ENCODE data around the gene PSTPIP2. TPM values are rescaled to one million over a fixed set of nuclear protein-coding genes. Genes with fewer than 3 reads are reported as not detected.

Gene PSTPIP2
- total and polyA plus RNA-seq, 2 of the 4 experiments (the other 2 are of a cell fraction) = 10.4 to 12.4 TPM

DNA sequence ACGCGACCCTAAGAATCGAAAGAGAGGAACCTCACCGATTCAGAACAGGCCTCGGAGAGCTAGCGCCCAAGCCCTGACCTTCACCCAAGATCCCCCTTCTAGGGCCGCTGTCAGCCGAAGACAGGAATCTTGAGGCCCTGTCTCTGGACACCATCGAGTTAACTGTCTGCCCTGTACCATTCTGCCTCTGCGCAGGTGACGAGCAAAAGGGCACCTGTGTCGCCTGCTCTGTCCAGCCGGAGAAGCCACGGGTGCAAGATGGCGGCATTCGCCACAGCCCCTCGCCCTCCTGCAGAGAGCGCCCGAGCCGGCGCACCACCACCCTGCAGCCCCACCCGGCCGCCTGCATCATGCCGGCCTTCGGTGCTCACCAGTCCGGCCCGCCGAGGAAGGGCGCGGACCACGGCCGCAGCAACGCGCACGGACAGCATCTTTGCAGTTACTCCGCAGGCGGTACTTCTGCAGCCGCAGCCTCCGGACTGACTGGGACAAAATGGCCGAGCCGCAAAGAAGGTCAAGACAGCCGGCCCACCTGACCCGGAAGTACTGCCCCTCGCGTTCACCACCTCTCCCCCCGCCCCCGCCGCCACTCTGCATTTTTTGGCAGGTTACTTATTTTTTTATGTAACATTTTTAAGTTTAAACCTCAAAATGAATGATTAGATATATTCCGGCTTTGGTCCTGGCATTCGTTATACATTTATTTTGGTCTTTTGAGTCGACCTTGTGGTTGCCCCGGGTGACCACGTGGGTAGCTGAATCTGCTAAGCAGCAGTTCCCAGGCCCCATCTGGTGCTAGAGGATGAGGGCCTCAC, 25.9 kb upstream of the PSTPIP2 start, which contains the start of gene ATP5F1A (continued):
- TF ChIP-seq, protein P1, sequence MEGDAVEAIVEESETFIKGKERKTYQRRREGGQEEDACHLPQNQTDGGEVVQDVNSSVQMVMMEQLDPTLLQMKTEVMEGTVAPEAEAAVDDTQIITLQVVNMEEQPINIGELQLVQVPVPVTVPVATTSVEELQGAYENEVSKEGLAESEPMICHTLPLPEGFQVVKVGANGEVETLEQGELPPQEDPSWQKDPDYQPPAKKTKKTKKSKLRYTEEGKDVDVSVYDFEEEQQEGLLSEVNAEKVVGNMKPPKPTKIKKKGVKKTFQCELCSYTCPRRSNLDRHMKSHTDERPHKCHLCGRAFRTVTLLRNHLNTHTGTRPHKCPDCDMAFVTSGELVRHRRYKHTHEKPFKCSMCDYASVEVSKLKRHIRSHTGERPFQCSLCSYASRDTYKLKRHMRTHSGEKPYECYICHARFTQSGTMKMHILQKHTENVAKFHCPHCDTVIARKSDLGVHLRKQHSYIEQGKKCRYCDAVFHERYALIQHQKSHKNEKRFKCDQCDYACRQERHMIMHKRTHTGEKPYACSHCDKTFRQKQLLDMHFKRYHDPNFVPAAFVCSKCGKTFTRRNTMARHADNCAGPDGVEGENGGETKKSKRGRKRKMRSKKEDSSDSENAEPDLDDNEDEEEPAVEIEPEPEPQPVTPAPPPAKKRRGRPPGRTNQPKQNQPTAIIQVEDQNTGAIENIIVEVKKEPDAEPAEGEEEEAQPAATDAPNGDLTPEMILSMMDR (conservative IDR thresholded peaks at IDR 0.05; ENCODE audit: low read depth, low read length) = 0 out of 2 replicates have a peak, but pooled peaks have one; percentile 5

DNA sequence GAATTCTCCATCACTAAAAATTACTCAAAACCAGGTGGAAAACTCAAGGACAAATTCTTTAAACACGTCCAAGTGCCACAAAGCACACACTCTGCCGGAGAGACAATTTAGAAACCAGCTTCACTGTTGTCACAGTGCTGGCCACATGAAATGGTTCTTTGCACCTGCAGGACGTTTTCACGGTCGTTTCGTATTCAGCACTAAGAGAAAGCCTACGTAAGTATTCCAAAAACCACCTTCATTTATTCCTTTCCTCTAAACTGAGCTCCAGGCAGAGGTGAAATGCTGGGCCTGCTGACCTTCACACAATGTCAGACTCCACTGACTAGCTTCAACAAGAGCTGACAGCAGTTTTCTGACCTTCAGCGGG, 25.4 kb upstream of the PSTPIP2 start:
- POLR2A ChIA-PET (ENCODE audit: unreplicated experiment) = no interaction called here
- 0% methylated on average over 6 of the region's 8 CpGs; no CpG with 5 or more reads in 1 of the 2 experiments for WGBS, 2 experiments (ENCODE audit: extremely low coverage in 2 of 2, insufficient read length in 1 of 2)
- TF ChIP-seq SMC3 (IDR thresholded peaks at IDR 0.05; ENCODE audit: low read depth, low read length) = no peak
- no peak for TF ChIP-seq RFX5 (IDR thresholded peaks at IDR 0.05; ENCODE audit: low read depth, low read length)
- no peak for TF ChIP-seq MAFK (IDR thresholded peaks at IDR 0.05; ENCODE audit: low read depth, low read length)
- TF ChIP-seq CHD1 (IDR thresholded peaks at IDR 0.05; ENCODE audit: low read depth, low read length) = no peak
- no peak for TF ChIP-seq FOS (IDR thresholded peaks at IDR 0.05; ENCODE audit: low read depth, low read length)
- TF ChIP-seq POLR2A (IDR thresholded peaks at IDR 0.05; ENCODE audit: low read depth, low read length) = no peak
- TF ChIP-seq NFE2L2 (IDR thresholded peaks at IDR 0.05; ENCODE audit: low read depth, low read length) = no peak
- TF ChIP-seq MAZ (IDR thresholded peaks at IDR 0.05; ENCODE audit: borderline replicate concordance, low read depth, low read length) = no peak
- TF ChIP-seq BHLHE40 (IDR thresholded peaks at IDR 0.05; ENCODE audit: low read depth, low read length) = no peak
- TF ChIP-seq, protein P2, sequence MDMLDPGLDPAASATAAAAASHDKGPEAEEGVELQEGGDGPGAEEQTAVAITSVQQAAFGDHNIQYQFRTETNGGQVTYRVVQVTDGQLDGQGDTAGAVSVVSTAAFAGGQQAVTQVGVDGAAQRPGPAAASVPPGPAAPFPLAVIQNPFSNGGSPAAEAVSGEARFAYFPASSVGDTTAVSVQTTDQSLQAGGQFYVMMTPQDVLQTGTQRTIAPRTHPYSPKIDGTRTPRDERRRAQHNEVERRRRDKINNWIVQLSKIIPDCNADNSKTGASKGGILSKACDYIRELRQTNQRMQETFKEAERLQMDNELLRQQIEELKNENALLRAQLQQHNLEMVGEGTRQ (IDR thresholded peaks at IDR 0.05; ENCODE audit: low read depth, low read length) = no peak
- no peak for TF ChIP-seq MXI1 (IDR thresholded peaks at IDR 0.05; ENCODE audit: borderline replicate concordance, low read depth, low read length)
- TF ChIP-seq RAD21 (IDR thresholded peaks at IDR 0.05; ENCODE audit: low read length) = no peak
- TF ChIP-seq CEBPB (IDR thresholded peaks at IDR 0.05; ENCODE audit: low read depth, low read length) = no peak

More for the DNA sequence above, 25.4 kb upstream of the PSTPIP2 start:
- DNase-seq = no peak
- Histone ChIP-seq H3K79me1 (ENCODE audit: low read depth in 1 of 2, low read length in 2 of 2) (peaks cover 12 to 20% of the 10 kb centered on the region in 2 experiments), H2BK15ac (ENCODE audit: low read depth, low read length) (no peak overlapping the region), H2AFZ (replicated peaks; ENCODE audit: low read length, poor library complexity) (peak overlapping the region; percentile 94), H2BK5ac (ENCODE audit: low read depth, low read length, poor library complexity, severe bottlenecking) (peak overlapping the region; percentile 89), H4K20me1 (ENCODE audit: insufficient read depth, low read length) (peaks cover 33% of the 10 kb centered on the region), H3K4me3 (ENCODE audit: insufficient read depth, low read depth, low read length) (peak overlapping the region; percentile 91), H3K56ac (ENCODE audit: extremely low read depth, insufficient read depth, low read length) (peak overlapping the region; percentile 92), H3K4ac (ENCODE audit: low read depth, low read length) (peak overlapping the region; percentile 96), H3K9me1 (ENCODE audit: insufficient read depth, low read length) (0 out of 2 replicates have a peak, but pooled peaks cover 3% of the 10 kb centered on the region), H3K27ac (ENCODE audit: insufficient read depth, low read length) (peak overlapping the region; percentile 95), H2BK20ac (ENCODE audit: low read depth, low read length) (no peak overlapping the region), H4K8ac (ENCODE audit: low read depth in 2 of 2, low read length in 2 of 2) (peak overlapping the region; percentile 87 to 98), H3K36me3 (ENCODE audit: control insufficient read depth, insufficient read depth, low read length) (peaks cover 16% of the 10 kb centered on the region), H3K23ac (ENCODE audit: low read depth, low read length) (peak overlapping the region; percentile 95), H3K27me3 (ENCODE audit: control insufficient read depth, insufficient read depth, low read length) (no peaks in the 10 kb centered on the region), H4K91ac (ENCODE audit: insufficient read depth, low read depth, low read length) (peak overlapping the region; percentile 96), H3K18ac (ENCODE audit: low read depth, low read length) (peak overlapping the region; percentile 36; the same call in 1 of the 2 replicates), H3K9me3 (ENCODE audit: control insufficient read depth, insufficient read depth, low read length) (no peaks in the 10 kb centered on the region), H3K9ac (ENCODE audit: low read depth, low read length) (peak overlapping the region; percentile 97), H4K5ac (ENCODE audit: low read depth, low read length) (peak overlapping the region; percentile 83), H2AK5ac (ENCODE audit: low read depth, low read length) (peak overlapping the region; percentile 92), H2BK120ac (ENCODE audit: low read depth, low read length) (peak overlapping the region; percentile 29), H2AK9ac (replicated peaks; ENCODE audit: low read depth, low read length, poor library complexity) (peak overlapping the region; percentile 99), H3K4me1 (ENCODE audit: control insufficient read depth, insufficient read depth, low read length) (peaks cover 3% of the 10 kb centered on the region), H3K14ac (replicated peaks; ENCODE audit: low read depth, low read length) (peak overlapping the region; percentile 99), H3K4me2 (ENCODE audit: low read depth, low read length) (peak overlapping the region; percentile 94)
- in situ Hi-C loops (cut with MboI; ENCODE audit: low sequenced_read_pairs) (no loop called here), dilution Hi-C loops (cut with HindIII; ENCODE audit: low sequenced_read_pairs, unreplicated experiment) (no loop called here), intact Hi-C loops (cut with micrococcal nuclease) (no loop called here)
- BruUV-seq (replicated peaks) = no TSS peak
- CTCF ChIA-PET = no interaction called here
- ATAC-seq (ENCODE audit: low read depth) = peak; percentile 1; the same call in 1 of the 2 replicates

Data from IMR-90 (cell line).